Liver (tissue), 3 donors: ENCODE results near the gene FLT1.

Experiments
- JUND ChIP-seq, 2 donors: IDR thresholded peaks; 2 replicates each; pipeline ENCODE4 v1.6.1; 2016; ENCODE audit warnings: antibody characterized with exemption in 2 of 2
- MAX ChIP-seq: IDR thresholded peaks from 2 replicates; pipeline ENCODE4 v1.6.1; 2016; ENCODE audit warnings: antibody characterized with exemption
- RAD21 ChIP-seq, 2 donors: IDR thresholded peaks; 2 replicates each; pipeline ENCODE4 v1.6.1; 2016; ENCODE audit warnings: antibody characterized with exemption in 2 of 2, mild to moderate bottlenecking in 2 of 2
- REST ChIP-seq: IDR thresholded peaks from 2 replicates; pipeline ENCODE4 v1.6.1; 2016; ENCODE audit warnings: antibody characterized with exemption, mild to moderate bottlenecking
- RXRA ChIP-seq, 2 donors: IDR thresholded peaks; 2 replicates each; pipeline ENCODE4 v1.6.1; 2017 to 2018; ENCODE audit warnings: antibody characterized with exemption in 2 of 2, mild to moderate bottlenecking in 1 of 2
- YY1 ChIP-seq: IDR thresholded peaks from 2 replicates; pipeline ENCODE4 v1.6.1; 2016; ENCODE audit warnings: antibody characterized with exemption, mild to moderate bottlenecking
- TF ChIP-seq, protein P1 (sequence below): fragments of 150-350 bp; IDR thresholded peaks from 2 replicates; pipeline ENCODE4 v1.5.1; 2017; ENCODE audit warnings: improper control_type of control experiment, low read depth, low read length; ENCODE audit not compliant: missing input control
- TF ChIP-seq, protein P2 (sequence below): IDR thresholded peaks from 2 replicates; pipeline ENCODE4 v1.6.1; 2016; ENCODE audit warnings: antibody characterized with exemption
- donor health status: healthy.
- donor health status: healthy.

GRCh38 chr13:28336193-28336657 lies 158.7 kb downstream of the FLT1 start:
- TF ChIP-seq, protein P1, sequence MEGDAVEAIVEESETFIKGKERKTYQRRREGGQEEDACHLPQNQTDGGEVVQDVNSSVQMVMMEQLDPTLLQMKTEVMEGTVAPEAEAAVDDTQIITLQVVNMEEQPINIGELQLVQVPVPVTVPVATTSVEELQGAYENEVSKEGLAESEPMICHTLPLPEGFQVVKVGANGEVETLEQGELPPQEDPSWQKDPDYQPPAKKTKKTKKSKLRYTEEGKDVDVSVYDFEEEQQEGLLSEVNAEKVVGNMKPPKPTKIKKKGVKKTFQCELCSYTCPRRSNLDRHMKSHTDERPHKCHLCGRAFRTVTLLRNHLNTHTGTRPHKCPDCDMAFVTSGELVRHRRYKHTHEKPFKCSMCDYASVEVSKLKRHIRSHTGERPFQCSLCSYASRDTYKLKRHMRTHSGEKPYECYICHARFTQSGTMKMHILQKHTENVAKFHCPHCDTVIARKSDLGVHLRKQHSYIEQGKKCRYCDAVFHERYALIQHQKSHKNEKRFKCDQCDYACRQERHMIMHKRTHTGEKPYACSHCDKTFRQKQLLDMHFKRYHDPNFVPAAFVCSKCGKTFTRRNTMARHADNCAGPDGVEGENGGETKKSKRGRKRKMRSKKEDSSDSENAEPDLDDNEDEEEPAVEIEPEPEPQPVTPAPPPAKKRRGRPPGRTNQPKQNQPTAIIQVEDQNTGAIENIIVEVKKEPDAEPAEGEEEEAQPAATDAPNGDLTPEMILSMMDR = no peak
- no peak for TF ChIP-seq JUND (IDR thresholded peaks at IDR 0.05)
- no peak for TF ChIP-seq YY1
- TF ChIP-seq RAD21 (IDR thresholded peaks at IDR 0.05) = no peak
- TF ChIP-seq, protein P2, sequence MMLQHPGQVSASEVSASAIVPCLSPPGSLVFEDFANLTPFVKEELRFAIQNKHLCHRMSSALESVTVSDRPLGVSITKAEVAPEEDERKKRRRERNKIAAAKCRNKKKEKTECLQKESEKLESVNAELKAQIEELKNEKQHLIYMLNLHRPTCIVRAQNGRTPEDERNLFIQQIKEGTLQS = no peak
- TF ChIP-seq MAX = no peak
- TF ChIP-seq REST = no peak
- no peak for TF ChIP-seq RXRA (IDR thresholded peaks at IDR 0.05)
